Uterus (tissue), 4 donors: ENCODE results near the gene STIM2. TPM values are rescaled to one million over a fixed set of nuclear protein-coding genes. Genes with fewer than 3 reads are reported as not detected.
"Not testable (repeated sequence)": the region's sequence is repeated elsewhere in the genome, so short reads cannot be mapped to it uniquely, and the experiment has no call there.

Source experiments
- DNase-seq, 2 donors: peaks; one replicate each; pipeline ENCODE4 v3.0.0-alpha.2; 2019 to 2020
- H3K27ac ChIP-seq, 2 donors: fragments of 200-600 bp; sonication (generic); 1 replicate in 1 of 2; 2 replicates in 1 of 2; pipeline ENCODE4 v1.5.1; 2016 to 2018
- H3K27me3 ChIP-seq, 2 donors: fragments of 200-600 bp; sonication (generic); one replicate each; pipeline ENCODE4 v1.5.1; 2018 to 2019; ENCODE audit warnings: control low read depth in 1 of 2
- H3K36me3 ChIP-seq, 2 donors: fragments of 200-600 bp; sonication (generic); one replicate each; pipeline ENCODE4 v1.5.1; 2019; ENCODE audit warnings: control low read depth in 1 of 2
- H3K4me1 ChIP-seq, 2 donors: fragments of 200-600 bp; sonication (generic); one replicate each; pipeline ENCODE4 v1.5.1; 2018 to 2019; ENCODE audit warnings: control low read depth in 1 of 2
- H3K4me3 ChIP-seq, 2 donors: fragments of 200-600 bp; sonication (generic); 1 replicate in 1 of 2; 2 replicates in 1 of 2; pipeline ENCODE4 v1.5.1; 2018 to 2019; ENCODE audit warnings: mild to moderate bottlenecking in 1 of 2
- H3K9me3 ChIP-seq, 2 donors: fragments of 200-600 bp; sonication (generic); one replicate each; pipeline ENCODE4 v1.5.1; 2019; ENCODE audit warnings: control low read depth in 1 of 2
- CTCF ChIP-seq, 4 experiments: fragments of 200-600 bp in 2 of 4; fragments of 450-650 bp in 2 of 4; sonication (generic) in 2 of 4; IDR thresholded peaks; one replicate each; pipeline ENCODE4 v1.5.1; 2016 to 2019; ENCODE audit warnings: antibody characterized with exemption in 4 of 4, mild to moderate bottlenecking in 2 of 4, moderate library complexity in 1 of 4
- POLR2A ChIP-seq, 2 donors: fragments of 450-650 bp; IDR thresholded peaks; one replicate each; pipeline ENCODE4 v1.6.1; 2016; ENCODE audit warnings: antibody characterized with exemption in 2 of 2, mild to moderate bottlenecking in 1 of 2, moderate library complexity in 1 of 2
- intact Hi-C: fragments of 100-400 bp; cut with DNase I; formaldehyde crosslinking; loops from one replicate; pipeline ENCODE4 v1.15.1; 2023; ENCODE audit warnings: low total_unique reads
- total RNA-seq, 4 donors: library from RNA; depleted of rRNA in 3 of 4; stranded (reverse); fragments of >200 nt in 3 of 4; gene quantifications; one replicate each; pipeline versions ENCODE4 v1.1.0 to v1.2.4, GENCODE V29; 2014 to 2023
- donor health status: DM: yes; HTN: yes; CAD: no.

STIM2 gene
- total RNA-seq, 4 donors from 2014 or later = 27.9 to 38.2 (median 29.4) TPM

- Histone ChIP-seq H3K4me1 (no peaks in the 10 kb centered on the region), H3K36me3 (no peaks in the 10 kb centered on the region), H3K27ac (no peak overlapping the region), H3K4me3 (no peak overlapping the region), H3K9me3 (peaks cover 0 to 4% of the 10 kb centered on the region in 2 donors), H3K27me3 (no peaks in the 10 kb centered on the region)
- intact Hi-C loops = no loop called here
- DNase-seq = no peak
- TF ChIP-seq CTCF (IDR thresholded peaks at IDR 0.05) (no peak), POLR2A (IDR thresholded peaks at IDR 0.05) (no peak)
Measured at GRCh38 chr4:27020603-27021002, 160.0 kb downstream of the STIM2 start.

- H3K4me3 ChIP-seq = no peak overlapping the region
- no peaks in the 10 kb centered on the region for H3K27me3 ChIP-seq
- H3K9me3 ChIP-seq = no peaks in the 10 kb centered on the region
- TF ChIP-seq CTCF (IDR thresholded peaks at IDR 0.05) = no peak
- TF ChIP-seq POLR2A (IDR thresholded peaks at IDR 0.05) = no peak
- intact Hi-C loops = no loop called here
- no peak overlapping the region for H3K27ac ChIP-seq
- H3K4me1 ChIP-seq = no peaks in the 10 kb centered on the region
- H3K36me3 ChIP-seq = no peaks in the 10 kb centered on the region
- DNase-seq = no peak
Measured at GRCh38 chr4:27022963-27023362, 162.3 kb downstream of the STIM2 start.

- Histone ChIP-seq H3K4me1 (no peaks in the 10 kb centered on the region), H3K27me3 (no peaks in the 10 kb centered on the region), H3K4me3 (no peak overlapping the region), H3K36me3 (no peaks in the 10 kb centered on the region), H3K9me3 (no peaks in the 10 kb centered on the region), H3K27ac (no peak overlapping the region)
- intact Hi-C loops = no loop called here
- TF ChIP-seq POLR2A (IDR thresholded peaks at IDR 0.05) = no peak
- no peak for TF ChIP-seq CTCF (IDR thresholded peaks at IDR 0.05)
- DNase-seq = no peak
Measured at GRCh38 chr4:27023366-27023765, 162.7 kb downstream of the STIM2 start.

- intact Hi-C loops = no loop called here
- no peaks in the 10 kb centered on the region for H3K9me3 ChIP-seq
Measured at GRCh38 chr4:27024805-27025204, 164.2 kb downstream of the STIM2 start.

GRCh38 chr4:27027428-27027827 lies 166.8 kb downstream of the STIM2 start:
- Histone ChIP-seq H3K4me3 (no peak overlapping the region), H3K27me3 (no peaks in the 10 kb centered on the region), H3K36me3 (no peaks in the 10 kb centered on the region), H3K27ac (no peak overlapping the region), H3K9me3 (no peaks in the 10 kb centered on the region), H3K4me1 (no peaks in the 10 kb centered on the region)
- intact Hi-C loops = no loop called here
- no peak for TF ChIP-seq CTCF (IDR thresholded peaks at IDR 0.05)
- no peak for TF ChIP-seq POLR2A (IDR thresholded peaks at IDR 0.05)
- DNase-seq = no peak

More at GRCh38 chr4:27024805-27025204, 164.2 kb downstream of the STIM2 start:
- Histone ChIP-seq H3K27ac (no peak overlapping the region), H3K36me3 (no peaks in the 10 kb centered on the region), H3K4me1 (no peaks in the 10 kb centered on the region), H3K27me3 (no peaks in the 10 kb centered on the region), H3K4me3 (no peak overlapping the region)
- TF ChIP-seq POLR2A (IDR thresholded peaks at IDR 0.05) = no peak
- TF ChIP-seq CTCF (IDR thresholded peaks at IDR 0.05) = no peak
- no peak for DNase-seq

GRCh38 chr4:27035127-27035526 lies 174.5 kb downstream of the STIM2 start:
- H3K27ac ChIP-seq, H3K36me3 ChIP-seq, intact Hi-C loops, H3K4me3 ChIP-seq, H3K9me3 ChIP-seq, H3K27me3 ChIP-seq, H3K4me1 ChIP-seq, DNase-seq: not testable (repeated sequence)
